Left ventricle myocardium inferior (tissue), 1 donor: ENCODE measurements around the gene TOP2A. TPM values are rescaled to one million over a fixed set of nuclear protein-coding genes. Genes with fewer than 3 reads are reported as not detected.
A peak's percentile ranks its signal among the peaks of the same experiment; 100 is the strongest.

Experiments
- DNase-seq: peaks from one replicate; pipeline ENCODE4 v3.0.0-alpha.2; 2020
- H3K27ac ChIP-seq: fragments of 200-600 bp; replicated peaks from 2 replicates; pipeline ENCODE4 v1.8.0; 2021
- H3K27me3 ChIP-seq: fragments of 200-600 bp; 2 replicates; pipeline ENCODE4 v1.8.0; 2021; ENCODE audit warnings: low read depth
- H3K36me3 ChIP-seq: fragments of 200-600 bp; 2 replicates; pipeline ENCODE4 v1.8.0; 2021
- H3K4me1 ChIP-seq: fragments of 200-600 bp; 2 replicates; pipeline ENCODE4 v1.8.0; 2021
- H3K4me3 ChIP-seq: fragments of 200-600 bp; 2 replicates; pipeline ENCODE4 v1.8.0; 2021; ENCODE audit warnings: mild to moderate bottlenecking, moderate library complexity
- H3K9me3 ChIP-seq: fragments of 200-600 bp; replicated peaks from 2 replicates; pipeline ENCODE4 v1.8.0; 2021
- CTCF ChIP-seq: fragments of 200-600 bp; IDR thresholded peaks from 2 replicates; pipeline ENCODE4 v1.8.0; 2021; ENCODE audit warnings: antibody characterized with exemption, mild to moderate bottlenecking, borderline replicate concordance
- intact Hi-C: fragments of 100-400 bp; cut with micrococcal nuclease; formaldehyde crosslinking; loops from one replicate; pipeline ENCODE4 v1.11.0; 2022
- total RNA-seq: library from RNA; stranded (reverse); fragmentation: NEBNext Ultra II Directional; extraction: Animal tissue kit (Norgen Biotek cat#: 25700); gene quantifications from one replicate; pipeline ENCODE4 v1.2.1, GENCODE V29; 2021
- donor health status: DM: no; HTN: yes; CAD: no; lungs with severe emphysema.

Gene TOP2A
- total RNA-seq, 1 donor from 2014 or later, result 2.1 TPM

DNA sequence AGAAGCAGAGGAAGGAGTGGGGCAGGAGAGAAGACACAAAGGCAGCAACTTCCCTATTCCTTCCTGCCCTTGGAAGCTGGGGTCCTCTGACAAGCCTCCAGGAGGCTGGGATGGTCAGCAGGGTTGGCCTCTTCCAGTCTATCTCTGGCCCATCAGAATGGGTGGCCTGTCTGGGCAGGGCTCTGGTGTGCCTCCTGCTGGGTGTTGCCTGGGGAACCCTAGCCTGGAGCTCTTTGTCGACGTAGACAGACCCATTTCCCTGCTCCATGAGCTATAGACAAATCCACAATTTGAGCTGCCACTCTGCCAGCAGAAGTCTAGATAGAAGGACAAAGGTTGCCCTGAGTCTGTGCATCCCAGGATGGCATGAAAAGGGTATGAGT lies 36.9 kb upstream of the TOP2A start:
- Histone ChIP-seq H3K36me3 (peaks cover 52% of the 10 kb centered on the region), H3K4me3 (no peak overlapping the region), H3K27me3 (no peaks in the 10 kb centered on the region), H3K27ac (peak overlapping the region; percentile 97), H3K4me1 (peaks cover 96% of the 10 kb centered on the region), H3K9me3 (no peaks in the 10 kb centered on the region)
- TF ChIP-seq CTCF, result no peak
- intact Hi-C loops, result no loop called here
- no peak for DNase-seq

GRCh38 chr17:40453881-40454612 lies 36.4 kb upstream of the TOP2A start:
- H3K4me3 ChIP-seq, result no peak overlapping the region
- intact Hi-C loops, result no loop called here
- H3K36me3 ChIP-seq, result peaks cover 52% of the 10 kb centered on the region
- H3K4me1 ChIP-seq, result peaks cover 96% of the 10 kb centered on the region
- TF ChIP-seq CTCF, result no peak
- no peaks in the 10 kb centered on the region for H3K9me3 ChIP-seq
- no peak for DNase-seq
- peak overlapping the region; percentile 97 for H3K27ac ChIP-seq
- H3K27me3 ChIP-seq, result no peaks in the 10 kb centered on the region

DNA sequence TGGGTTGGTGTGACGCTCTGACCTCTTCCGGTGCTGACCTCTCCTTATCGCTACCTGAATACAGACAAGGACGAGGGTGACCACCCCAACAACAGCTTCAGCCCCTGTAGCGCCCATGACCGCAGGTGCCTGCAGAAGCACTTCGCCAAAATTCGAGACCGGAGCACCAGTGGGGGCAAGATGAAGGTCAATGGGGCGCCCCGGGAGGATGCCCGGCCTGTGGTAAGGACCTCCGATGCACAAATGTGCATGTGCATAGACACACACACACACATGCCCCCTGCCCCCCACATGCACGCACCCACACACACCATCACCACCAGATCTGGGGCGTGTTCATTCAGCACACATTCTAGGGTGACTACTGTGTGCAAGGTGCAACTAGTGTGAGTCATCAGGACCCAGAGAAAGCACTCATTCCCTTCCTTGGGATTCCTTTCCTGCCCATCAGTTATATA lies 35.3 kb upstream of the TOP2A start:
- intact Hi-C loops, result no loop called here
- Histone ChIP-seq H3K27ac (peak overlapping the region; percentile 97), H3K4me1 (peaks cover 96% of the 10 kb centered on the region), H3K9me3 (no peaks in the 10 kb centered on the region), H3K36me3 (peaks cover 52% of the 10 kb centered on the region), H3K27me3 (no peaks in the 10 kb centered on the region), H3K4me3 (no peak overlapping the region)
- DNase-seq, result no peak
- no peak for TF ChIP-seq CTCF

DNA sequence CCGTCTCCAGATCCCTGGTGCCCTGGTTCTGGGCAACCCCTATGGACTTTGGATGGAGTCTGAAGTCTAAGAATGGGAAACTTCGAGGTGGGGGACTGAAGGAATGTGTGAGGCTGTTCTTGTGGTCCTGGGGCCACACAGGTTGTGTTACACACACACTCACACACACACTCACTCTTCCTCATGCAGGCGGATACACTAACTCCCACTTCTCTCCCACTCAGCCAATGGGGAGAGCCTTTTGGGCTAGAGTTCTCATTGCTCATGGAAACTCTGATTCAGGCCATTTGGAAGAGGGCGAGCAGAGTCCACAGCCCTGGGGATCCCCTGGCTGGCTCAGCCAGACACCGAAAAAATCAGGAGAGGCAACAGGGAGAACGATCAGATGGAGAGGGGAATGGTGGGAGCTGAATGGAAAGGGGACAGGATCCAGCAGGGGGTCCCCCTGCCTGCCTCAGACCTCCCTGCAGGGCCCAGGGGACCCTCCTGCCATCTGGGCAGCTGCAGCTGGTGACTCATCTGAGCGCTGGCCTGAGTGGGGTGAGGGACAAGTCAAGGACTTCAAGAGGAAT lies 34.6 kb upstream of the TOP2A start:
- TF ChIP-seq CTCF, result no peak
- H3K36me3 ChIP-seq, result peaks cover 45% of the 10 kb centered on the region
- H3K9me3 ChIP-seq, result no peaks in the 10 kb centered on the region
- intact Hi-C loops, result no loop called here
- H3K4me3 ChIP-seq, result peak overlapping the region; percentile 8
- H3K27me3 ChIP-seq, result no peaks in the 10 kb centered on the region
- peaks cover 96% of the 10 kb centered on the region for H3K4me1 ChIP-seq
- no peak for DNase-seq
- H3K27ac ChIP-seq, result peak overlapping the region; percentile 97

GRCh38 chr17:40451420-40451819 lies 33.7 kb upstream of the TOP2A start:
- no peaks in the 10 kb centered on the region for H3K9me3 ChIP-seq
- H3K4me3 ChIP-seq, result peak overlapping the region; percentile 8
- H3K27me3 ChIP-seq, result no peaks in the 10 kb centered on the region
- peaks cover 95% of the 10 kb centered on the region for H3K4me1 ChIP-seq
- intact Hi-C loops, result no loop called here
- H3K36me3 ChIP-seq, result peaks cover 36% of the 10 kb centered on the region
- peak; percentile 87 for DNase-seq
- TF ChIP-seq CTCF, result no peak
- peak overlapping the region; percentile 97 for H3K27ac ChIP-seq
